H9 (cell line): ENCODE results near the gene SEMA5A. TPM values are rescaled to one million over a fixed set of nuclear protein-coding genes. Genes with fewer than 3 reads are reported as not detected.
A peak's percentile ranks its signal among the peaks of the same experiment; 100 is the strongest.

Experiments used
- DNase-seq: peaks from one replicate; pipeline ENCODE4 v3.0.0-alpha.2; 2017
- H2AFZ ChIP-seq: one replicate; pipeline ENCODE4 v1.6.1; 2013; ENCODE audit warnings: mild to moderate bottlenecking, low read length, control low read depth, moderate library complexity
- H2AK5ac ChIP-seq: 2 replicates; pipeline ENCODE4 v1.6.1; 2013; ENCODE audit warnings: low read length, control low read depth, mixed read lengths; ENCODE audit not compliant: insufficient read length
- H2BK120ac ChIP-seq: one replicate; pipeline ENCODE4 v1.6.1; 2013; ENCODE audit warnings: low read depth, mild to moderate bottlenecking, low read length, control low read depth, inconsistent platforms; ENCODE audit not compliant: poor library complexity, severe bottlenecking
- H2BK12ac ChIP-seq: 2 replicates; pipeline ENCODE4 v1.6.1; 2013; ENCODE audit warnings: low read length, control low read depth, mixed read lengths, low read depth; ENCODE audit not compliant: insufficient read length
- H2BK15ac ChIP-seq: 2 replicates; pipeline ENCODE4 v1.6.1; 2013; ENCODE audit warnings: low read depth, low read length, control low read depth
- H2BK20ac ChIP-seq: one replicate; pipeline ENCODE4 v1.6.1; 2013; ENCODE audit warnings: low read depth, mild to moderate bottlenecking, low read length, control low read depth, inconsistent platforms; ENCODE audit not compliant: poor library complexity, severe bottlenecking
- H2BK5ac ChIP-seq: 2 replicates; pipeline ENCODE4 v1.6.1; 2013; ENCODE audit warnings: low read length, control low read depth, mixed read lengths; ENCODE audit not compliant: insufficient read length
- H3K14ac ChIP-seq: 2 replicates; pipeline ENCODE4 v1.6.1; 2013; ENCODE audit warnings: low read length, control low read depth; ENCODE audit not compliant: insufficient read depth
- H3K18ac ChIP-seq: 2 replicates; pipeline ENCODE4 v1.6.1; 2013; ENCODE audit warnings: low read depth, mild to moderate bottlenecking, mixed read lengths, low read length, control low read depth; ENCODE audit not compliant: insufficient read length
- H3K23ac ChIP-seq: 2 replicates; pipeline ENCODE4 v1.6.1; 2013; ENCODE audit warnings: low read length, control low read depth, mixed read lengths, low read depth; ENCODE audit not compliant: insufficient read length
- H3K23me2 ChIP-seq: 2 replicates; pipeline ENCODE4 v1.6.1; 2013; ENCODE audit warnings: low read depth, mild to moderate bottlenecking, mixed read lengths, low read length, control low read depth; ENCODE audit not compliant: insufficient read length, poor library complexity, severe bottlenecking
- H3K27ac ChIP-seq: 2 replicates; pipeline ENCODE4 v1.5.1; 2013; ENCODE audit warnings: low read length, control low read depth, mixed read lengths, low read depth; ENCODE audit not compliant: insufficient read length
- H3K27me3 ChIP-seq: 2 replicates; pipeline ENCODE4 v1.6.1; 2013; ENCODE audit warnings: low read length, control low read depth, inconsistent platforms; ENCODE audit not compliant: insufficient read depth
- H3K4ac ChIP-seq: 2 replicates; pipeline ENCODE4 v1.6.1; 2013; ENCODE audit warnings: low read depth, mild to moderate bottlenecking, control low read depth, inconsistent platforms, low read length, moderate library complexity
- H3K4me1 ChIP-seq: 2 replicates; pipeline ENCODE4 v1.6.1; 2013; ENCODE audit warnings: low read length, control low read depth, inconsistent platforms; ENCODE audit not compliant: insufficient read depth
- H3K4me2 ChIP-seq: 2 replicates; pipeline ENCODE4 v1.6.1; 2013; ENCODE audit warnings: low read length, control low read depth, mixed read lengths; ENCODE audit not compliant: insufficient read length, insufficient read depth
- H3K56ac ChIP-seq: 2 replicates; pipeline ENCODE4 v1.6.1; 2013; ENCODE audit warnings: low read depth, mild to moderate bottlenecking, mixed read lengths, low read length, control low read depth; ENCODE audit not compliant: insufficient read length
- H3K79me1 ChIP-seq: 2 replicates; pipeline ENCODE4 v1.6.1; 2013; ENCODE audit warnings: low read depth, mild to moderate bottlenecking, moderate library complexity, low read length, control low read depth, inconsistent platforms; ENCODE audit not compliant: insufficient read depth, poor library complexity, severe bottlenecking
- H3K79me2 ChIP-seq: 2 replicates; pipeline ENCODE4 v1.6.1; 2013; ENCODE audit warnings: low read length, control low read depth, inconsistent platforms; ENCODE audit not compliant: insufficient read depth
- H3K9ac ChIP-seq: 2 replicates; pipeline ENCODE4 v1.6.1; 2013; ENCODE audit warnings: low read length, control low read depth, mixed read lengths; ENCODE audit not compliant: insufficient read length; ENCODE audit errors: extremely low read depth
- H3K9me3 ChIP-seq: one replicate; pipeline ENCODE4 v1.6.1; 2013; ENCODE audit warnings: low read depth, low read length, inconsistent platforms; ENCODE audit not compliant: control insufficient read depth
- H3T11ph ChIP-seq: one replicate; pipeline ENCODE4 v1.6.1; 2013; ENCODE audit warnings: mild to moderate bottlenecking, low read length, control low read depth, inconsistent platforms
- H4K20me1 ChIP-seq: one replicate; pipeline ENCODE4 v1.6.1; 2013; ENCODE audit not compliant: control insufficient read depth, insufficient read length, insufficient read depth
- H4K5ac ChIP-seq: 2 replicates; pipeline ENCODE4 v1.6.1; 2013; ENCODE audit warnings: low read depth, mild to moderate bottlenecking, mixed read lengths, low read length, control low read depth; ENCODE audit not compliant: insufficient read length
- H4K8ac ChIP-seq: replicated peaks from 2 replicates; pipeline ENCODE4 v1.6.1; 2013; ENCODE audit warnings: low read length, control low read depth, mixed read lengths, low read depth; ENCODE audit not compliant: insufficient read length
- H4K91ac ChIP-seq: 2 replicates; pipeline ENCODE4 v1.6.1; 2013; ENCODE audit warnings: low read depth, mild to moderate bottlenecking, moderate library complexity, mixed read lengths, low read length, control low read depth; ENCODE audit not compliant: insufficient read length
- H3K27ac Mint-ChIP-seq, 3 experiments: 2 replicates in 2 of 3; 3 replicates in 1 of 3; pipeline ENCODE4 v1.8.0; 2020 to 2021; ENCODE audit warnings: mixed read lengths in 3 of 3, mild to moderate bottlenecking in 1 of 3, moderate library complexity in 1 of 3
- H3K27me3 Mint-ChIP-seq: 2 replicates; pipeline ENCODE4 v1.8.0; 2021; ENCODE audit warnings: low read depth, mild to moderate bottlenecking, moderate library complexity, mixed read lengths
- H3K36me3 Mint-ChIP-seq, 3 experiments: 2 replicates in 2 of 3; 3 replicates in 1 of 3; pipeline ENCODE4 v1.8.0; 2020 to 2021; ENCODE audit warnings: low read depth in 3 of 3, mixed read lengths in 3 of 3; ENCODE audit not compliant: insufficient read depth in 1 of 3
- H3K4me1 Mint-ChIP-seq, 2 experiments: 2 replicates each; pipeline ENCODE4 v1.8.0; 2020; ENCODE audit warnings: mixed read lengths in 2 of 2
- H3K4me3 Mint-ChIP-seq, 2 experiments: 2 replicates in 1 of 2; 3 replicates in 1 of 2; pipeline ENCODE4 v1.8.0; 2020 to 2021; ENCODE audit warnings: mild to moderate bottlenecking in 2 of 2, mixed read lengths in 2 of 2, moderate library complexity in 1 of 2
- H3K9me3 Mint-ChIP-seq, 2 experiments: 2 replicates in 1 of 2; 3 replicates in 1 of 2; pipeline ENCODE4 v1.8.0; 2020; ENCODE audit warnings: mild to moderate bottlenecking in 2 of 2, mixed read lengths in 2 of 2, moderate library complexity in 1 of 2
- CTCF ChIP-seq: fragments of 200-600 bp; sonication (generic); conservative IDR thresholded peaks from 3 replicates; pipeline ENCODE4 v1.8.0; 2021; ENCODE audit warnings: antibody characterized with exemption, mild to moderate bottlenecking
- WGBS: extraction: QIAGEN DNeasy Blood & Tissue Kit; methylation state at CpG from one replicate; pipeline ENCODE4 v1.1.7; 2013; ENCODE audit warnings: missing lambda C conversion rate, low lambda C conversion rate, mixed read lengths; ENCODE audit not compliant: insufficient read length; ENCODE audit errors: extremely low coverage; 5-methylcytosine and 5-hydroxymethylcytosine counted together
- total RNA-seq: library from RNA; stranded (reverse); gene quantifications from 2 replicates; pipeline ENCODE4 v1.2.1, GENCODE V29; 2021

The SEMA5A gene
- total RNA-seq, 1 experiment from 2014 or later = 4.3 TPM

- H2AK5ac ChIP-seq = no peak overlapping the region
- no peak overlapping the region for H3K23ac ChIP-seq
- H3K4ac ChIP-seq = no peak overlapping the region
- no peak overlapping the region for H3K9ac ChIP-seq
- no peak overlapping the region for H3K4me2 ChIP-seq
- no peak overlapping the region for H3K27ac Mint-ChIP-seq
- no peak overlapping the region for H2BK5ac ChIP-seq
- peak; percentile 52 for DNase-seq
- no peak overlapping the region for H4K91ac ChIP-seq
- H3T11ph ChIP-seq = no peak overlapping the region
- no peaks in the 10 kb centered on the region for H3K9me3 ChIP-seq
- H3K9me3 Mint-ChIP-seq = no peaks in the 10 kb centered on the region
- peaks cover 26 to 33% of the 10 kb centered on the region in 2 experiments for H3K4me1 Mint-ChIP-seq
- H4K5ac ChIP-seq = no peak overlapping the region
- no peak overlapping the region for H3K27ac ChIP-seq
- H3K18ac ChIP-seq = no peak overlapping the region
- H4K8ac ChIP-seq = no peak overlapping the region
- no peak overlapping the region for H2BK120ac ChIP-seq
- no peaks in the 10 kb centered on the region for H3K27me3 ChIP-seq
- H3K4me3 Mint-ChIP-seq = no peak overlapping the region
- H3K14ac ChIP-seq = no peak overlapping the region
- H3K23me2 ChIP-seq = no peaks in the 10 kb centered on the region
- peaks cover 5% of the 10 kb centered on the region for H3K4me1 ChIP-seq
- H3K79me1 ChIP-seq = no peaks in the 10 kb centered on the region
- no CpG with 5 or more reads among the region's 14 CpGs for WGBS
- H2BK20ac ChIP-seq = no peak overlapping the region
- H2BK15ac ChIP-seq = no peak overlapping the region
- no peak overlapping the region for H2AFZ ChIP-seq
- no peaks in the 10 kb centered on the region for H3K36me3 Mint-ChIP-seq
- H3K79me2 ChIP-seq = no peaks in the 10 kb centered on the region
- TF ChIP-seq CTCF = peak; percentile 79
- H3K27me3 Mint-ChIP-seq = no peaks in the 10 kb centered on the region
- H2BK12ac ChIP-seq = no peak overlapping the region
- no peak overlapping the region for H3K56ac ChIP-seq
- H4K20me1 ChIP-seq = no peaks in the 10 kb centered on the region
Measured at GRCh38 chr5:9498541-9499497, 47.1 kb downstream of the SEMA5A start.
